GM18861 (cell line): ENCODE data around the gene SF3A1.

Experiments used
- ATAC-seq: cut with Tn5 transposase; IDR thresholded peaks from one replicate; pipeline ENCODE4 v1.9.1; 2021; ENCODE audit not compliant: unreplicated experiment

SF3A1 gene

GRCh38 chr22:30305906-30306626 lies 50.6 kb downstream of the SF3A1 start:
- no peak for ATAC-seq

DNA sequence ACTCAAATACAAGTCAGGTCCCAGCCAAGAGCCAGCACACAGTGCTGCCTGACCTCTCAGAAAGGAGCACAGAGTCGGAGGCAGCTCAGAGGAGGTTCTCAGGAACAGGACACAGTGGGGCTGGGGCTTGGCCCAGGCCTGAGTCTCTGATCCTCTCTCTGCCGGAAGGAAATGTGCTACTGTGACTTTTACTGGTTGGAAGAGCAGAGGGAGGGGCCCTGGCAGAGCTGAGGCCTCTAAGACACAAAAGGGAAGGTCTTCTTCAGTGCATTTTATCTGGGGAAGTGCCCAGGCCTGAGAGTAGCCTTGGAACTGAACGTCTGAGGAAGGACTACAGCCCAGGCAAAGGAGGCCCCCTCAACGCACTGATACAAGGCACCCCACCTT lies 51.2 kb downstream of the SF3A1 start:
- ATAC-seq, result peak; percentile 27

- no peak for ATAC-seq
Observed at GRCh38 chr22:30304495-30305244, 52.0 kb downstream of the SF3A1 start.

- no peak for ATAC-seq
Observed at GRCh38 chr22:30302810-30303138, 53.9 kb downstream of the SF3A1 start.

DNA sequence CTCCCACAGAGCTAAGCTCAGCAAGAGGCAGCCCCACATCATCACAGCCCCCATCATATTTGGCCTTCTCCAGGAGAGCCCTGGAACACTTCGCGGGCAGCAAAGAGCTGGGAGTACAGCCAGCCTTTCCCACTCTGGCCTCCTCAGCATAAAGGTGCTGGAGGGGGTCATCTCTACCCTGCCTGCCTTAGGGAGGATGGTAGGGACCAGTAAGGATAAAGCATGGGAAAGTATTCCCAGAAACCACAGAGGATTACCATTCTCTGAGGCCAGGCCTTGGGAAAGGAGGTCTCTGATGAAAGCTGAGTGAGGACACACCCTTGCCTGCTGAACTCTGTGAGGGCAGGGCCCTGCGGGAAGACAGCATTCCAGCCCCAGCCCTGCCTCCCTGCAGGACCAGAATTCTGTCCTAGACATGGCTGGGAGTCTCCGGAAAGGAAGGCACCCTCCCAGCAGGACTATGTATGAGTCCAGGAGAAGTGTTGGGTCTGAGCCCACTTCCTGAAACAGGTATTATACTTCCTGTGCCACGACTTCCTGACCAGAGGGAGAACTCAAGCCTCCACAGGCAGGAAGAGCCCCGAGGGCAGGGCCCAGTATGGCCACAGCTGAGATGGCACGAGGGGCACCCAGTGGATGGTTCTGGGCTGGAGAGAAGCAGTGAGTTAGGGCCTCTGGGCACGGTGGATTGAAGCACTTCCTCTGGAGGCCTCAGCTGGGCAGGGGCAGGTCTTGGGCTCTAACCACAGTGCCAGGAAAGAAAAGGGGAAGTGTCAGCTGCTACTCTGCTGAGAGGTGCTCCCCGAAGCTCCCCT lies 54.5 kb downstream of the SF3A1 start:
- ATAC-seq, result no peak

- ATAC-seq, result no peak
Observed at GRCh38 chr22:30299322-30299721, 57.4 kb downstream of the SF3A1 start.

DNA sequence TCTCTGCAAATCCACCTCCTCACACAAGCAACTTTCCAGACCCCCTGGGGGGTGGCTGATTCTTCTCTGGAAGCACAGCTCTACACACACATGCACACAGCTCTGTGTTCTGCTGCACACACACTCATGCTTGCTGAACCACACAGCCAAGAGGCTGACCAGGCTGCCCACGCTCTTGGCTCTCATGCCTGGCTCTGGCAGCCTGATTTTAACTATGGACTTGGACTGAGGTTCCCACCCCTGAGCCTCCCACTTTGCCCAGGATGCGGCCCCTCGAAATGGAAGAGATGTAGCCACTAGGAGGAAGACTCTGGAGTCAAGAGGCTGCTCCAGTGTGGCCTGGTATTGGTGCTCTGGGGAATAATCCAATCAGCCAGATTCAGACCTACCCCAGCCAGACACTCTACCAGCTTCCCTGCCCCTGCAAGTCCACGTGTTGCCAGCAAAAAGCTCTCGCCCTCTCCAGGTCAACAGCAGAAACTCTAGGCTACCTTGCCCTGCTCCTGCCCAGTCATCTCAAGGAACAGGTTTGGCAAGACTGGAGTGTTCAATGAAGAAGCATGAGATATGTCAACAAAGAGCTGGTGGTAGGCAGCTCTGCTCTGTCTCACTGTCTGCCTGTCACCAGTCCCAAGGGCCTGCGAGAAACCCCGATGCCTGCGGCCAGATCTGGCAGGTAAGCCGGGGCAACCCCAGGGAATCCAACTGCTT lies 58.5 kb downstream of the SF3A1 start:
- no peak for ATAC-seq

DNA sequence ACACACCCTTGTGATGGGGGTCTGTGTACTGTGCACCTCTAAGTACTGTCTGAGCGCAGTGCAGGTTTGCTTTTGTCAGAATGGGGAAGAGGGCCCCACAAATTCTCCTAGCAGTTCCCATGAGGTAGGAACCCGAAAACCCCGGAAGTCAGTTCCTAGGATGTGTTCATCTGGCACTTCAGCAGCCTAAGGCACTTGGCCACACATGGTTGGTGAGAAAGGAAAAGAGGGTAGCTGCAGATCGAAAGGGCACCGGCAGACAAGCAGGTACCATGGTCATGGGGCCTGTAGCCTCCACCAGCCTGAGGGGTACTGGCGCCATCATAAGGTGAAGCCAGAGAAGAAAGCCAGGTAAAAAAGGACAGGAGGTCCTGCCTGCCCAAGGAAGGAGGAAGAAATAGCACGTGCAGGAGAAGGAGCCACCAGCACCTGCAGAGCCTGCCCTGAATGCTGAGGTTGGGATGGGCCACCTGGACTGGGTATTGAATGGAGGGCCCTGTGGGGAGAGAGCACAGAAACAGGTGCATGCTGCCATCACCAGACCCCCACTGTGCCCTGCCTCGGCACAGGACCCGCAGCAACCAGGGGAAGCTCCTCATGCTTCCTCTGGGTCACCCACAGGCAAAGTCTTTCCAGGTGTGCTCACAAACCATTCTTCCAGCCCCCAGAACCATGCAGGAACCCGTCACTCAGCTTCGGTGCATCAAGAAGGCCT lies 59.3 kb downstream of the SF3A1 start:
- ATAC-seq, result no peak

- ATAC-seq, result no peak
Observed at GRCh38 chr22:30296833-30297232, 59.9 kb downstream of the SF3A1 start.

- no peak for ATAC-seq
Observed at GRCh38 chr22:30296324-30296723, 60.4 kb downstream of the SF3A1 start.

DNA sequence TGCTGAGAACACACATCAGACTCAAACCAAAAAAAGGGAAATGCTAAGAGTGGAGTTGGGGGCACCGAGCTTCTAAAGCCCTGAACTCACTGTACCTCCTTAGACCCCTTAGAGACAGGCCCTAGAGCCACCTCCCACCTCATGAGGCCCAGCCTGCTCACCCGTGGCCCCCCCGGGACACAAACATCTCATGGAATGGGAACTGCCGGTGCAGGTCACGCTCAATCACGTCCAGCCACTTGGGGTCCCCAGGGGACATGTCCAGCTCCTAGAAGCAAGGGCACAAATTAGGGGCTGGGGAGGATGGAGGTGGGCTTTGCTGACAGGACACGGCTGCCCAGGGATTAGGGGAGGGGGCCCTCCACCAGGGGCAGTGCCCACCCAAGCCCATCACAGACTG lies 61.1 kb downstream of the SF3A1 start:
- no peak for ATAC-seq

- ATAC-seq, result no peak
Observed at GRCh38 chr22:30294830-30295229, 61.9 kb downstream of the SF3A1 start.

- no peak for ATAC-seq
Observed at GRCh38 chr22:30294066-30294465, 62.6 kb downstream of the SF3A1 start.

DNA sequence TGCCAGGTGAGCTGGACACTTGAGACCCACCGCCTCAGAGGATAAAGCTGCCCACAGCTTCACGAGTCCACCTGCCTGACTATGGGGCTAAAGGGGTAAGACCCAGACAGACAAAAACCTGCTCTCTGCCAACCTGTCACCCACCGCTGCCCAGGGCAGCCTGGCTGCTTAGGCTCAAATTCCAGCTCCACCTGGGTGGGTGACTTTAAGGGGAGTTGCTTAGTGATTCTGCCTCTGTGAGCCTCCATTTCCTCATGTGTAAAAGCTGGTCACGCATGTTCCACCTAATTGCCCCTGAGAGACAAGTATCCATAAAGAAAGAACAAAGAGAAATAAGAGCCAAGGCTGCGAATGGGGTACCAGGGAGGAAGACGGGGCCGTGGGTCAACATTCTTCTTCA lies 63.7 kb downstream of the SF3A1 start:
- no peak for ATAC-seq

DNA sequence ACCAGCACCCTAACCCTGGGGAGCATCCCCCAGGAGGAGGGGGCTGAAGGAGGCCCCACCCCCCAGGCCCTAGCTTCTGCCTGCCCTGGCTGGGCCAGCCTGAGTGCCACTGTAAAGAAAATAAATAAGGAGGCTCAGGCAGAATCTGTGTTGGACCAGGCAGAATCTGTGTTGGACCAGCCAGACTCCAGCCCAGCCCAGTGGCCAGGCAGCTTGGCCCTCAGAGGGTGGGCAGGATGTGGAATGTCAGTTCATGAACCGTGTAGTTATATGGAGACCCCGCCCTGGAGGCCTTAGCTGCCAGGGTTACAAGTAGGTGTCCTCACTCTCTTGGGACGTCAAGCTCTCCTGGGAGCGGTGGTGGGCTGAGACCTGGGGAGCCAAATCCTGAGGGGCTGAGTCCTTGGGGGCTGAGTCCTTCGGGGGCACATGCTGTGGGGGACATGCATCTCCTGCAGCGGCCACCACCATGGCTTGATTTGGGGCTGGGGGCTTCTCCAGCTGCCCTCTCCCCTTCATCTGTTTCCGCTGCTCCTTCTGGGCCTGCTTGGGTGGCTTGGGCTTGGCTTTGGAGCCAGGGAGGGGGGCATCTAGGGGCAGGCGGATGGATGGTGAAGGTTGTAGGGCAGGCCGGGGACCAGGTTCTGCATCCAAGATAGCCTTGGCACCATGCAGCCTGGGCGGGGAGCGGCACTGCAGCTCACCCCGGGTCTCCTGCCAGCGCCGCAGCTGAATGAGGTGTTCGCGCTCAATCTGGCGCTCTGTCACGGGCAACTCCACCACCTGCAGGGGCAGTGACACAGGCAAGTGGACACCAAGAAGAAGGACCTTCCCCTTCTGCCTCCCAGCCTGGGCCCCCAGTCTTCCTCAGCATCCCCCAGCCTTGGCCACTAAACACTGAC lies 64.4 kb downstream of the SF3A1 start:
- no peak for ATAC-seq

DNA sequence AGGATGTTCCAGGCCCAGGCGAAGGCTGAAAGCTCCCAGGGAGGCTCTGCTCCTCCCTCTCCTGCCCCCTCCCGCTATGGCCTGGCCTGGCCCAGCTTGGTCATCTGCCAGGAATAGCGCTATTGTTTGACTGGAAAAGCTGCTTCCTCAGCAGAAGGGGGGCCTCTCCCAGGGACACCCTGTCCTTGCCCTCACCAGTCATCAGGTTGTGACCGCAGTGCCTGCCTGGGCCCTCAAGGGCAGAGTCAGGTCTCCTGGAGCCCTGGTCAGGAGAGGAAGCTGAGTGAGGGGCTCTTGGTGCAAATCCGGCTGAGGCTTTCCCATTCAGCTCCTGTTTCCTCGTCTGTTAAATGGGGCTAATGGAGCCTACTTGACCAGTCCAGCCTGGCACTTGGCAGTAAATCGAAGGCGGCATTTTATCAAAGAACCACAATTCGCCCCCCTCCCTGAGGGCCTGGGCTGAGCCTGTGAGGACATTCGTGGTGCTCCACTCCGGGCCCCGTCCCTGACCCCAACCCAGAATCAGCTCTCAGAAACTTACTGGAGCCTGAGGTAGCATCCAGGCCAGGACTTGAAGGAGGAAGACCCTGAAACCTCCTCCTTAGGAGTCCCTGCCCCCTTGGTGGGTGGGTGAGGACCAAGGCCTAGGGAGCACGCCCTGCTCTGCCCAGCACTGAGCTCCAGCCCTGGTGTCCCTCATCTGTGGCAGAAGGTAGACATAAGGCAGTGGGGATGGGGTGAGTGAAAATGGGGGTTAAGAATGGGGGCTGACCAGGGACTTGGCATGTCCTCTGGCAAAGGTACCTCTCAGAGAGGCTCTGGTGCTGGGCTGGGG lies 65.4 kb downstream of the SF3A1 start:
- no peak for ATAC-seq

- no peak for ATAC-seq
Observed at GRCh38 chr22:30290342-30291057, 66.2 kb downstream of the SF3A1 start.

GRCh38 chr22:30289980-30290313 lies 66.7 kb downstream of the SF3A1 start:
- no peak for ATAC-seq
